DMS114 treated with DMSO at 0.1 percent for 48 hours (cell line): ENCODE measurements around the gene KRTAP10-7.
"Not testable (repeated sequence)": the region's sequence is repeated elsewhere in the genome, so short reads cannot be mapped to it uniquely, and the experiment has no call there.

ENCODE experiments used
- DNase-seq: peaks from one replicate; lab custom pipeline; 2025; ENCODE audit not compliant: unreplicated experiment; lab: John Stamatoyannopoulos, UW

Gene KRTAP10-7

DNA sequence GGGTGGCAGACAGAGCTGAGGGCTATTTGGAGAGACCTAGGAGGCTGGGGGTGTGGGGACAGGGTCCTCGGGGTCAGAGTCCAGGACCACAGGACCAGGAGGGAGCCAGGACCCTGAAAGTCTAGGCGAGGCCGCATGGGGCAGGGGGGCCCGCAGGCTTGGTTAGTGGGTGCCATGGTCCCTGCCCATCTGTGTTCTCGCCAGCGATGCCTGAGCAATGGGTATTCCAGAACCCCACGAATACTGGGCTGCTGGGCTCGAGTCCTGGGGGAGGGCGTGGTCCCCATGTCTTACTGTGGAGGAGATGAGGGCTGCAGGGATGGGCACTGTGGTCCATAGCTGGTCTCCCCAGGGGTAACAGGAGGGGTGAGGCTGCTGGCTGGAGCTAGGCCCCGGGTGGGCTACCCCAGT, 10.1 kb upstream of the KRTAP10-7 start:
- no peak for DNase-seq

DNA sequence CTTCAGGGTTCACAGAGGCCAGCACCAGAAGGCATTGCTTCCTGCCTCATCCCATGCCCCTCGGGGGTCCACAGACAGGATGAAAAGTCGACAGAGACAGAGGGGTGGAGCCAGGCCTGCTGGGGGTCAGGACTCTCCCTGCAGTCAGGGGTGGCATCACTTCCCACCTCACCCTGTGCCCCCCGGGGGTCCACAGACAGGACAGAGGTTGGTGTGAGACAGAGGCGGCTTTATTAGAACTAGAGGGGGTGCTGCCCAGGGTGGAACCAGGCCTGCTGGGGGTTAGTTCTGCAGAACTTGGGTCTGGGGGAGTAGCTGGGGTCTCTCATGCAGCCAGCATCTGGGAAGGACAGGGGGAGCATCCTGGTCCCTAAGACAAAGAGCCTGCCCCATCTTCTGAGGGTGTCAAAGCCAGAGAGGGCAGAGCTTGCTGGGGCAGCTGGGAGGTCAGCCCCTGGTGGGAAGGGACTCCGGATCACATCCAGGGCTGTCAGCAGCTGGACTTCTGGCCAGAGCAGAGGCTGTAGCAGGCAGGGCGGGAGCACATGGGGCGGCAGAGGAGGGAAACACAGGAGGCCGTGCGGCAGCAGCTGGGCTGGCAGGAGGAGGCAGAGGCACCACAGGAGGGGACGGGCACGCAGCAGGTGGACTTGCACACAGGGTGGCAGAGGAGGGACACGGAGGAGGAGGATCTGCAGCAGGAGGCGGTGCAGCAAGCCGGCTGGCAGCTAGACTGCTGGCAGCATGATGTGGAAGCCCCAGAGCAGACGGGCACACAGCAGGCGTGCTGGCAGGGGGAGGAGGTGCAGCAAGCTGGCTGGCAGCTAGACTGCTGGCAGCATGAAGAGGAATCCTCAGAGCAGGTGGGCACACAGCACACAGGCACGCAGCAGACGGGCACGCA, 9.2 kb upstream of the KRTAP10-7 start:
- DNase-seq, result not testable (repeated sequence)

DNA sequence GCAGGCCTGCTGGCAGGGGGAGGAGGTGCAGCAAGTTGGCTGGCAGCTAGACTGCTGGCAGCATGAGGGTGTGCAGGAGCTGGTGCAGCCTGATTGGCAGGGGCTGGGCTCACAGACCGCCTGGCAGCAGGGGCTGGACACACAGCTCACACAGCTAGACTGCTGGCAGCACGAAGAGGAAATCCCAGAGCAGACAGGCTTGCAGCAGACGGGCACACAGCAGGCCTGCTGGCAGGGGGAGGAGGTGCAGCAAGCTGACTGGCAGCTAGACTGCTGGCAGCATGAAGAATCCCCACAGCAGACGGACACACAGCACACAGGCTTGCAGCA, 8.6 kb upstream of the KRTAP10-7 start:
- DNase-seq, result not testable (repeated sequence)

DNA sequence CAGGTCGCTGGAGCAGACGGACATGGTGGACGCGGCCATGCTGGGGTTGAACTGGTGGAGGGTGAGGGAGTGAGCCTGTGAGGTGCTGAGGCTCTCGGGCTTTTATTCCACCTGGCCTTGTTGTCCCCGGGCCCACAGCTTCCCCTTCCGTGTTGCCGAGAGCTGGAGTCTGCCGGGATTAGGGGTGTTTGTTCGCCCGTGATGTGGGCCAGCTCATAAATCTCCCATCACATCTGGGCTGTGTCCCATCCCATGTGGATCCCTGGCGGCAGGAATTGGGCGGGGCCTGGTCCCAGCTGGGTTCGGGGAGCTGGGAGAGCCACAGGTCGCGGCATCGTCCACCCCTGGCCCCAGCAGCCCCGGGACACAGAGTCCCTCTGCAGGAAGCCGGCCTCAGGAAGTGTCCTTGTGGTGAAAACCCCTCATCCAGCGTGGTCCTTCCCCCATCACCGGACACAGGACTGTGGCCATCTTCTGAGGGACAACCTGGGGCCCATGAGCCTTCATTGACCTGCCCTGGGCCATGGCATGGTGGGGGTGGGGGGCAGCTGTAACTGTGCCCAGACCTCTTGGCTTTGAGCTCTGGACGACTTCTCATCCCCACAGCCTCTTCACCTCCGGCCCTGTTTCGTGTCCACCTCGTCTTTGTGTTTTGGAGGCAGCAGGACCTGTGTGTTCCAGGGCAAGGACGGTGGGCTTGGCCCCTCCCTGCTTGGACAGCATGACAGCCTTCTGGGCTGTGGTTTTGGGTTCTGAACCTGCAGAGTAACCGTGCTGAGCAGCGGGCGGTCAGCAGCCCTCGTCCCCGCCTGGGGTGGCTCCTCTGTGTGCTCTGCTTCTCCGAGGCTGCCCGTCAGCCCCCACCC, 7.7 kb upstream of the KRTAP10-7 start, which contains the start of gene KRTAP10-6:
KRTAP10-6 (minus strand) TSS at position 60 of the 866 bp plus-strand sequence; CDS start at position 39, 21 bp downstream.
- no peak for DNase-seq

DNA sequence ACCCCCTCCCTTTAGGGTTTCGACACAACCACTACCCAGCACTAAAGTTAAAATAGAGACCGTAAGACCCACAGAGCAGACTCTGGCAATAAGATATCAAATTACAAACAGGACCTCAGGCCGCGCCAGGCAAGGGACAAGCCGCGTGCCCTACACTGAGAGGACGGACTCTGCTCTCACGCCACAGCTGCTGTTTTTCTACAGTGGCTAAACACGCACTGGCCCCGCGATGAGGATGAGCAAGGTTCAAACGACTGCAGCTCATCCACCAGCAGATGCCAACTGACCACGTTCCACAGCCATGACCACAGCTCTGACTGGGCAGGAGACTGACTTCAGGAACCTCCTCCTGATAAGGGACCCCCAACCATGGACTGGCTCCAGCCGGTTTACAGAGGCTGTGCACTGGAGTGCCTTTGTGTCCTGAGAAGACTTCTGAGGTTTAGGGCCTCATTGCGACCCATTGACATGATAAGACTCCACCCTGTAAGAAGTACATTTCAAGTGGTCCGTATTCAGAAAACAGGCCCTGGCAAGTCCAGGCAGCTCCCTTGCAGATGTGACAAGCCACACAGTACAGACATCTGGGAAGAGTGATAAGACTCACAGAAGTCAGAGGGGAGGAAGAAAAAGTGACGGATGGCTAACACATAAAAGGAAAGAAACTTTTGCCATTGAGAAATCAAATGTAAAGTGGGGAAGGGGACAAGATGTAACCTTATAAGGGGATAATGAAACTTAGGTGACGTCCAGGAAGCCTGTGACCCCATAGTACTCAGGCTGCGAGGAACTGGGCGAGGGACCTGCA, 6.6 kb upstream of the KRTAP10-7 start:
- DNase-seq, result no peak

DNA sequence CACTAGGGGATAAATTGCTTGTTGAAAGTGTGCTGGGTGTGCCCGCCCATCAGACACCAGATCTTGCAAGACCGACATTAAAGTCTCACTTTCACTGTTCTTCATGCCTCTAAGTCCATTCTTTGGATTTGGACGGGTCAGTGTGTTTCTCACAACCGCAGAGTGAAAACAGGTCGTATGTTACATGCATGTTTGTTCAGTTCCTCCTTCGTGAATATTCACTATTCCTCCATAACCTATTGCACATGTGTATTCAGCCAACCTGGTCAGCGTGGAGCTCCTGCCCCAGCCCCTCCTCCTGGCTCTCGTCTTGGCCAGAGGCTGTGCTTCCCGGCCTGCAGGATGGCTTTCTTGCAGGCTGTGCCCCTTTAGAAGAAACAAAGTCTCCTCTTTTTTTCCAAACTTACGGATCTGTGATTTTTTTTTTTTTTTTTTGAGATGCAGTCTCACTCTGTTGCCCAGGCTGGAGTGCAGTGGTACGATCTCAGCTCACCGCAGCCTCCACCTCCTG, 5.9 kb upstream of the KRTAP10-7 start:
- DNase-seq, result no peak

DNA sequence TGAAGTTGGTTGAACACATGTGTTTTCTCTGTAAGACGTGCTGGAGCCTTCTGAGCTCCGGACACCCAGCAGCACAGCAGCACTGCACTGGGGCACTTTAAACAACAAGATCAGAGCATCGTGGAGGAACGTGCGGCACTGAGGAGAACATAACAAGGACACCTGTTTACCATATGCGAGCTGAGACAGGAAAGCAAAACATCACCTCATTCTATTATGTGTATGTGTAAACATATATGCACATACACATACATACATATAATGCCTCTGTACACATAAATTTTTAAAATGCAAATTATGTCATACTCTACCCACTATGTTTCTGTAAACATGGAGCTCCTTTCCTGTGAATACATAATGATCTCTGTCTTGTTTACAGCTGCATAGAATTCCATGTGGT, 4.9 kb upstream of the KRTAP10-7 start:
- DNase-seq, result no peak

DNA sequence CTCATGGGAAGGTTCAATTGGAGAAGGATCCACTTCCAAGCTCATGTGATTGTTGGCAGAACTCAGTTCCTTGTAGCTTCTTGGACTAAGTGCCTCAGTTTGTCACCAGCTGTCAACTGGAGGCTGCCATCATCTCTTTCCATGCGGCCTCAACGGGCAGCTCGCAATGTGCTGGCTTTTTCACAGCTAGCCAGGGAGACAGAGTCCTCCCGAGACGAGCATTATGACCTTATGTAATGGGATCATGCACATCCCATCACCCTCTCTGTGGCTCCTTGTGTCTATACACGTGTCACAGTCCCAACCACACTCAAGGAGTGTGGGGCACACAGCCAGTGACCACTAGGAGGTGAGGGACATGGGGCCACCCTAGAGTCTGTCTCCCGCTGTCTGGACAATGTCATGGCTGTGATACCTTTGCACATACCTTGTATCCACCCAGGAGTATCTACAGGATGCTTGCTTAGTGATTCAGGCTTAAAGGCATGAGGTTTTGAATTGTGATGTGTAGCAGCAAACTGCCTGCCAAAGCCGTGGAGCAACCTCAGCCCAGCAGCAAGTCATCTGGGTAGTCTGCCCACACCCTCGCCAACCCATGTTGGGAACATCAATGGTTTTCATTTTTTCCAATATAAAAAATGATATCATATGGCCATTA, 4.2 kb upstream of the KRTAP10-7 start:
- DNase-seq, result no peak

DNA sequence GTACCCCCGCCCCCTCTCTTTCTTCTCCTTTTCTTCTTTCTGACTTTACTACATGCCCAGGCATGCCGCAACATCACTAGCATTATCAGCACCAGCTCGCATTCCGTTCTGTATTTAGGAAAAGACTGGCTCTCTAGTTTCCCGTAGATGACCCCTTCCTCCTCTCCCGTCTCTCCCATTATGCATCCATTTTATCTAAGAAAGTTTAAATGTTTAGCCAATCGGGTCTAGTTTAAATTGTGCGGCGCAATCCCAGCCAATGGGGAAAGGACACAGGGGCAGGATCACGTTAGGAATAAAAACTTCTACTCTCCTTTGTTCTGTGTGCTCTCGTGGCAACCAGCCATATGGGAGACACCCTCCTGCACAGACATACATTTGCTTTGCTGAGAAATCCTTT, 2.3 kb upstream of the KRTAP10-7 start:
- DNase-seq, result no peak

DNA sequence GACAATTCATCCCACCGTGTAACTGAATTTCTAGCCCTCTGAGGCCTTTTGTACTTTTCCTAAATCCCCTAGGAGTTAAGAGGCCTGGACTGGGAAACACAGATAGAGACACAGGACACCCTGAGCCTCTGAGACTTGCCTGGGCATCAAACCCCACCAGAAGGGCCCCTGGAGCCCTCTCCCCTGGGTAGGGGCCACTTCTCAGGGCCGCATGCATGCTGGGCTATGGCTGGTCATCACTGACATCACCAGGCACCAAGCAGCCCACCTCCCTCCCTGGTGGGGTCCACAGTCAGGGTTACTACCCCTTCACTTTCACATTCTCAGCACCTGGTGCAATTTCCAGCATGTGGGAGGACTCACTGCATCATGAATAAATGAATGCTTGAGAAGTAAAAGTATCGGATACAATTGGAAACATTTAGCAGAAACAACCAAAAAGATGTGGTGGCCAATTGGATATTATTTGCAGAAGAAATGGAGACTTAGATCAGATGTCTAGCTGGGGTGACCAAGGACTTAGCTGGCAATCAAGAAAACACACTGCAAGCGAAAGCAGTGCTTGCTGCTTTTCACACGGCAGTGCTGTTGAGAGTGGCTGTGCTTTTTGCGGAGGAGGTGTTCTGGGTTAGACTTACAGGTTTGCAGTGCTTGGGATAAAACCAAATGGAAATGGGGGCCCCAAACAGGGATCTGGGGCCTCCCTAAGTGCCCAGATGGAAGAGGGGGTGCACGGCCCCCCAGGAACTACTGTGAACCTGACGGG, 950 bp upstream of the KRTAP10-7 start:
- DNase-seq, result no peak

DNA sequence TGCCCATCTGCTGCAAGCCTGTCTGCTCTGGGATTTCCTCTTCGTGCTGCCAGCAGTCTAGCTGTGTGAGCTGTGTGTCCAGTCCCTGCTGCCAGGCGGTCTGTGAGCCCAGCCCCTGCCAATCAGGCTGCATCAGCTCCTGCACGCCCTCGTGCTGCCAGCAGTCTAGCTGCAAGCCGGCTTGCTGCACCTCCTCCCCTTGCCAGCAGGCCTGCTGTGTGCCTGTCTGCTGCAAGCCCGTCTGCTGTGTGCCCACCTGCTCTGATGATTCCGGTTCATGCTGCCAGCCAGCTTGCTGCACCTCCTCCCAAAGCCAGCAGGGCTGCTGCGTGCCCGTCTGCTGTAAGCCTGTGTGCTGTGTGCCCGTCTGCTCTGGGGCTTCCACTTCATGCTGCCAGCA, 694 bp downstream of the KRTAP10-7 start:
- not testable (repeated sequence) for DNase-seq

DNA sequence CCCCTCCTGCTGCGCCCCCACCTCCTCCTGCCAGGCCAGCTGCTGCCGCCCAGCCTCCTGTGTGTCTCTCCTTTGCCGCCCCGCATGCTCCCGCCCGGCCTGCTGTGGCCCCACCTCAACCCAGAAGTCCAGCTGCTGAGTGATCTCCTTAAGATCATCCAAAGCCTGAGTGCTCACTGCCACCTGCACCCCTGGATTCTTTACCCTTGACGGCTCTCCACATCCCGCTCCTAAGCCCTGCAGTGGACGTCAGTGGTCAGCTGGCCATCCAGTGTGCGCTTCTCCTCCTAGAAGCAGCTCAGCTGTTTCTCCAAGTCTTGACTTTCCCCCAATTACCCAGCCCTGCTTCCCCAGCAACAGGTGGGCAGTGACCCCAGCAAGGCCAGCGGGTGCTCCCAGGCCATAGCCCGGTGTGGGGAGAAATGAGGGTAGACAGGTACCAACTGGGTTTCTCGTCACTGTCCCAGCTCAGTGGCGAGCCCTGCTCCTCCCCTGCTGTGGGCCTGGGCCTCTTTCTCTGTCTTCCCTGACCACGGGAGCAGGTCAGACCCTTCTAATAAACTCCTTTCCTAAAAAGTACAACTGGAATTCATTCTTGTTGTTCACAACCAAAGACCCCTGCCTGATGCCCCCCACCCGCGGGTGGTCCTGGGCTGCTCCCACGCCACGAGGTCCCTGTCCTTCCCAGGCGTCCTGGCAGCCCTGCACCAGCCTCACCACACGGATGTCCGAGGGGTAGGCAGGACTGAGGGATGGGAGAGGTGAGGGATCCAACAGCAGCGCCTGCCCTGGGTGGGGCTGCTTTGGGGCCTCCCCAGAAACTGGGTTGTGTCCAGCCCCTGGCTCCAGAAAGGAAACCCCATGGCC, 1.4 kb downstream of the KRTAP10-7 start:
- no peak for DNase-seq

DNA sequence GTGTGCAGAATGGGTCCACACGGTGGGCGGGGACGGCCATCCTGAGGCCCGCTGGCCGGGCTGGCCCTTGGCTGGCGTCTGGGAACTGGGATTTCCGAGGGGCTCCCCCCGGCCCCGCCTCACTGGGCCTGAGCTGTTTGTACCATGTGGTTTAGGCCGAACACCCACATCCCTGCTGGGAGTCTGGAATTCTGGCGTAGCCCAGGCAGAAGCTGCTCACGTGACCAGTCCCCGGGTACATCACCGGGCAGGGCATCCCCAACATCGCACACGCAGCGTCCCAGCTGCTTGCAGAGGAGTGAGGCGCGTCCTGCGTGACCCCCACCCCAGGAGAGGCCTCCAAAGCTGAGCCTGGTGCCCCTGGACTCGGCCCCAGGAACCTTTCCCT, 2.1 kb downstream of the KRTAP10-7 start:
- DNase-seq, result no peak

DNA sequence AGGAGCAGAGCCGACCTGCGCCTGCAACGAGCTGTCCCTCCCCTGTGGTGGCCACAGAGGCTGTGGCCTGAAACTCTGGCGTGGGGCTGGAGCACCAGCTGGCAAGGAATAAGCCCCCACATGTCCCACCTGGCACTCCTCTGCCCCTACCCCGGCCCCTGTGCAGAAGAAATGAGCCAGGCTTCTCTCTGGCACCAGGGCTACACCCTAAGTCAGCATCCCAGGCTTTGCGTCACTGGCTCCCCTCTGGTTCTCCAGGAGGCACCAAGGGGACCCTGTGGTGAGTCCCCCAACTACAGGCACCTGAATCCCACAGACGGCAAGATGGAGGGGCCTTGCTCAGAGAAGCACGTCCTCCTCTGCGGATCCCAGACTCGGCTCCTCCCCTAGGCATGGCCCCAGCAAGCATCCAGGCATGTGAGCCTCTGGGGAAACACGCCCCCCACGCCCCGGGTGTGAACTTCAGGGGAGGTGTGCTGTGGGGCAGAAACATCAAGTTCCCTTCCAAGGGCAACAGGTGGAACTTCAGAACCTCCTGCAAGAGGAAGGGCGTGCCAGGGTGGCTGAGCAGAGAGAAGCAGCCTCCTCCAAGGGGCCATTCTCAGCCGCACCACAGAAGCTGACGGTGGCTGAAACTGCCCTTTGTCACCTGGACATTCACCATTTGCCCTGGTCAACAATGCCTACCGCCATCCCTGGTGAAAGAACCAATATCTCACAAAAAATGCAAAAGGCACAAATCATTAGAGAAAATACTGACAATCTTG, 2.9 kb downstream of the KRTAP10-7 start:
- DNase-seq, result no peak

DNA sequence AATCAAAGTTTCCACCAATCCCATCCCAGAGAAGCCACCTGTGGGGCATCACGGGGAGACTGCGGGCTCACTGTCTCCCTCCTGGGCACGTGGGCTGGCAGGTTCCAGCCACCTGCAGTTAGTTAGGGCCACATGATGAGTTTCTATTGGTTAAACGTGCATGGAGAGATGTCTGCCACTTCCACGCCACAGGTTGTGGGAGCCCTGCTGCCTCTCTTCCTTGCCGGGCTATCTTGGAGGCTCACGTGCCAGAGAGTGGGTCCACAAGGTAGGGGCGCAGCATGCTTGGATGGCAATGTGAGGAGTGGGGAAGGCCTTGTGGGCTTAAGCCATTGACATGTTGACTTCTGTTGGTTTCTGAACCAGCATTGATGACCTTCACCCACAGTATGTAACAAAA, 3.5 kb downstream of the KRTAP10-7 start:
- no peak for DNase-seq

DNA sequence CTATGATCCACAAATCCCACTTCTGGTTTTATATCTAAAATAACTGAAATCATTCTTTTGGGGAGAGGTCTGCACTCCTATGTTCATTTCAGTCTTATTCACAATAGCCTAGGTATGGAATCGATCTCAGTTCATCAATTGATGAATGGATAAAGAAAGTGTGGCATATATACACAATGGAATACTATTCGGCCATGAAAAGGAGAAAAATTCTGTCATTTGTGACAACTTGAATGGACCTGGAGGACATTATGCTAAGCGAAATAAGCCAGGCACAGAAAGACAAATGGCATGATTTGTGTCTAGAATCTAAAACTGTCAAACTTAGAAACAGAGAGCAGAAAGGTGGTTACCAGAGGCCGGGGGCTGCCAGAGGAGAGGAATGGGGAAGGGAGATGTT, 6.1 kb downstream of the KRTAP10-7 start:
- DNase-seq, result no peak

DNA sequence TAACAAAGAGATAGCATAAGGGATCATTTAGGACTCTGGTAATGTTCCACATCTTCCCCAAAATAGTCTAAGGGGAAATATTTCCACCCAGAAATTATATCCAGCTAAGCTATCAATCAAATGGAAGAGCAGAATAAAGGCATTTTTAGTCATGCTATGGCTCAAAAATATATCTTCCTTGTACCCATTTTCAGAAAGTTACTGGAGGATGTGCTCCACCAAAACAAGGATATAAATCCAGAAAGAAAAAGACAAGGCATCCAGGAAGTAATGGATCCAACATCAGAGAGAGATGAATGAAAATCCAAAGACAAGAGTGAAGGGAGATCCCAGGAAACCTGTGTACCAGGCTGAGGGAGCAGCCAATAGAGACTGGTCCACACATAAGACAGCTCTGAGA, 8.8 kb downstream of the KRTAP10-7 start:
- no peak for DNase-seq
